GM19328 (cell line): ENCODE measurements around the gene EP400.
"Not testable (repeated sequence)": the region's sequence is repeated elsewhere in the genome, so short reads cannot be mapped to it uniquely, and the experiment has no call there.

Source experiments
- ATAC-seq: cut with Tn5 transposase; IDR thresholded peaks from one replicate; pipeline ENCODE4 v1.9.1; 2021; ENCODE audit warnings: mild to moderate bottlenecking, moderate library complexity; ENCODE audit not compliant: unreplicated experiment

Gene EP400

DNA sequence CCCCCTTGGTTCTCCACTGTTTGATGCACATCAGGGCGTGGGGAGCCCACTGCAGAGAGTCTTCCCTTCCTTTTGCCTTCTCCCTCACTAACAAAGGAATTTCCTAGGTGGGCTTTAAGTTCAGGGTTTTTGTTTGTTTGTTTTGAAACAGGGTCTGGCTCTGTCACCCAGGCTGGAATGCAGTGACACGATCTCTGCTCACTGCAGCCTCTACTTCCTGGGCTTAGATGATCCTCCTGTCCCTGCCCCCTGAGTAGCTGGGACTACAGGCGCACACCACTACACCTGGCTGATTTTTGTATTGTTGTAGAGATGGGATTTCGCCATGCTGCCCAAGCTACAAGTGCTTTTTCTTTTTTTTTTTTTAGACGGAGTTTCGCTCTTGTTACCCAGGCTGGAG, 33.8 kb downstream of the EP400 start:
- no peak for ATAC-seq

DNA sequence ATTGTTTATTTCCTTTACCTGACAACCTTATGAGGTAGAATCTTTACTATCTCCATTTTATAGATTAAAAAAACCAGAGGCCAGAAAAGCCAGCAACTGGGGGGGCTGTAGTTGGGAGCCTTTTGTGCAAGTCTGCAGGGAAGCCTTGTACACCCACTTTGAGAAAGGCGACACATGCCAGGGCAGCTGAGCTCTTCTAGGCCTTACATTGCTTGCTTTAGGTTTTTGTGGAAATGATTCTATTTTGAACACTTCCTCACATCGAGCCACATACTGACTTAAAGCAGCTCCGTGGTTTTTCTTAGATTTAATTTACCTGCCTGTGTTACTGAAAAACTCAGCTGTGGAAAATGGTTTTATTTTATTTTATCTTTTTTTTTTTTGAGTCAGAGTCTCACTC, 34.6 kb downstream of the EP400 start:
- ATAC-seq: no peak

DNA sequence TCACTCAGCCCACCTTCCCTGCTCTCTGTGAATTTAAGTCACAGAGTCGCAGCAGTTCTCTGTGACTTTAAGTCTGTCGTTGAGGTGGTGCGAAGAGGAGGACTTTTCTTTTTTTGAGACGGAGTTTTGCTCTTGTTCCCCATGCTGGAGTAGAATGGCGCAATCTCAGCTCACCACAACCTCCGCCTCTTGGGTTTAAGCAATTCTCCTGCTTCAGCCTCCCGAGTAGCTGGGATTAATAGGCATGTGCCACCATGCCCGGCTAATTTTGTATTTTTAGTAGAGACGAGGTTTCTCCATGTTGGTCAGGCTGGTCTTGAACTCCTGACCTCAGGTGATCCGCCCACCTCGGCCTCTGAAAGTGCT, 35.8 kb downstream of the EP400 start:
- ATAC-seq: not testable (repeated sequence)

DNA sequence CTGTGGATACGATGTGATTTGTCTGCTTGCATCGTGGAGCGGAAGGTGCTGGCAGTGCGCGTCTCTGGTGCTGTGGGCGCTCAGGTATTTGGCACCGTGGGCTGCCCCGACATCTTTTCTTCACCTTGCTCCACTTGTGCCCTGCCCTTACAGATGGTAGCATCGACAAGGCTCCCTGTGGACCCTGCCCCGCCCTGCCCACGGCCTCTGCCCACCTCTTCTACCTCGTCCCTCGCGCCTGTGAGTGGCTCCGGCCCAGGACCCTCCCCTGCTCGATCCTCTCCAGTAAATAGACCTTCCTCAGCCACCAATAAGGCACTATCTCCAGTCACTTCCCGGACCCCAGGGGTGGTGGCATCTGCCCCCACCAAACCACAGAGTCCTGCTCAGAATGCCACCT, 36.6 kb downstream of the EP400 start:
- no peak for ATAC-seq

DNA sequence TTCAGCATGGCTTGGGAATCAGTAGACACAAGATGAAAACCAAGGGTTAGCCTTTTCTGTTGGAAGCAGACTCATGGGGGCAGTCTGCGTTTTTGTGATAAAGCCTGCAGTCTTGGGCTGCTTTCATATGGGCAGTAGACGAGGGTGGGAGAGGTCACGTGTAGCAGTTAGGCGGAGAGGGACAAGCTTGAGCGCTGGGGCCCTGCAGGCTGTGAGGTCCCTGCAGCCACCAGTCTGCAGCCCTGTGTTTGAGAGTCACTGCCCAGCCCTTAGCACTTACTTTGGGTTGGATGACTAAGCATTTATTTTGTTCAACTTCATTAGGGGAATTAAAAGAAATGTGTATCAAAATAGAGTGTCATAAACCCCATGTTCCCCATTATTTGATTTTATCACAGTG, 37.2 kb downstream of the EP400 start:
- no peak for ATAC-seq

DNA sequence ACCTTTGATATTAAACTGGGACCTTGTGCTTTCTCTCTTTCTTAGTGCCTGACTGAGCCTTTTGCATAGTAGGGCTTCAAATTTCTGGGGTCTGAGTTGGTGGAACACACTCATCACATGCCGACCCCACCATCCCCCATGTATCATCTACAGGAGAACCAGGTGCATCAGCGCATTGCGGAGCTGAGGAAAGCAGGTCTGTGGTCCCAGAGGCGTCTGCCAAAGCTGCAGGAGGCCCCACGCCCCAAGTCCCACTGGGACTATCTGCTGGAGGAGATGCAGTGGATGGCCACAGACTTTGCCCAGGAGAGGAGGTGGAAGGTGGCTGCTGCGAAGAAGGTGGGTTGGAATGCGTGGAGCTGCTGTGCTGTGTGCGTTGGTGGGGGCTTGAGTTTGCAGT, 37.8 kb downstream of the EP400 start:
- no peak for ATAC-seq

DNA sequence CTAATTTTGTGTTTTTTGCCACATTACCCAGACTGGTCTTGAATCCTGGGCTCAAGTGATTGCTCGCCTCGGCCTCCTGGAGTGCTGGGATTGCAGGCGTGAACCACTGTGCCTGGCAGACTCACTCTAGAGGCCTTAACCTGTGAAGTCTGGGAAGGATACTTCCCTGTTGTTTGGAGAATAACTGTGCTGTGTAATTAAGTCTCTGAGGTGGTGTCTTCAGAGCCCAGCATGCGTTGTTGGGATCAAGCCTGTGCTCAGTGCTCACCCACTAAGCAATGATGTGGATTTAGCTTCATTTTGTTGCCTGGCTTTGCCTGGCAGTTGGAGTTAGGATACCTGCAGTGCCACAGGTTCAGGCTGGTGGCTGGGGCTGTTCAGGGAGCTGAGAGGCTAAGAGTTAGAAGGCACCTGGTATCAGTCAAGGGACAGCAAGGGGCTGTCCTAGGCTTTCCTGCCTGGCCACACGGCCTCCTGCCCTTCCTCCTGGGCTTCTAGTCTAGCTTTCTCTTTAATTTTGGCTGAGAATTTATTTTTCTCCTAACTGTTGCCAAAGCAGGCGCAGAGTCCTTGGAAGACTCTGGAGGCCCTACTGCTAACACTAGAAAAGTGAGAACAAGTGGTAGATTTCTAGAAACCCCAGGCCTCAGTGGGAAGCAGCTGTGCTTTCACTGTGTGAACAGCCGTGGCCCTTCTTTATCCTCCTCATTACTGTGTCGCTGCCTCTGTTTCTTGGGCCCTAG, 38.5 kb downstream of the EP400 start:
- ATAC-seq: no peak

DNA sequence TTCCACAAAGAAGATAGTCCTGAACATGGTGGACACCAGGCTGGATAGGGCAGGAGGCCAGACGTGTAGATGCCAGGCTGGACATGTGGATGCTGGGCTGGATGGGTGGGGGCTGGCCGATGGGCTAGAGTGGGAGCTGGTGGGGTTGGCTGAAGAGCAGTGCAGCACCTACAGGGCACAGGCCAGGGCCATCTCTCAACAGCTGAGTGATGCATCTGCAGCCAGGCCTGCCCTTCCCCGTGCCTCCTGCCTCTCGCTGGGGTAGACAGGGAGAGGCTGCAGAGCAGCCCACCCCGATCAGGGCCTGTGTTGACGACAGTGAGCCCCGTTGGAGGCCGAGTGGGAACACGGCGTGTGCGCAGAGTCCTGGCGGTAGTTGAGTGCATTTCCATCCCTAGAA, 39.3 kb downstream of the EP400 start:
- no peak for ATAC-seq

DNA sequence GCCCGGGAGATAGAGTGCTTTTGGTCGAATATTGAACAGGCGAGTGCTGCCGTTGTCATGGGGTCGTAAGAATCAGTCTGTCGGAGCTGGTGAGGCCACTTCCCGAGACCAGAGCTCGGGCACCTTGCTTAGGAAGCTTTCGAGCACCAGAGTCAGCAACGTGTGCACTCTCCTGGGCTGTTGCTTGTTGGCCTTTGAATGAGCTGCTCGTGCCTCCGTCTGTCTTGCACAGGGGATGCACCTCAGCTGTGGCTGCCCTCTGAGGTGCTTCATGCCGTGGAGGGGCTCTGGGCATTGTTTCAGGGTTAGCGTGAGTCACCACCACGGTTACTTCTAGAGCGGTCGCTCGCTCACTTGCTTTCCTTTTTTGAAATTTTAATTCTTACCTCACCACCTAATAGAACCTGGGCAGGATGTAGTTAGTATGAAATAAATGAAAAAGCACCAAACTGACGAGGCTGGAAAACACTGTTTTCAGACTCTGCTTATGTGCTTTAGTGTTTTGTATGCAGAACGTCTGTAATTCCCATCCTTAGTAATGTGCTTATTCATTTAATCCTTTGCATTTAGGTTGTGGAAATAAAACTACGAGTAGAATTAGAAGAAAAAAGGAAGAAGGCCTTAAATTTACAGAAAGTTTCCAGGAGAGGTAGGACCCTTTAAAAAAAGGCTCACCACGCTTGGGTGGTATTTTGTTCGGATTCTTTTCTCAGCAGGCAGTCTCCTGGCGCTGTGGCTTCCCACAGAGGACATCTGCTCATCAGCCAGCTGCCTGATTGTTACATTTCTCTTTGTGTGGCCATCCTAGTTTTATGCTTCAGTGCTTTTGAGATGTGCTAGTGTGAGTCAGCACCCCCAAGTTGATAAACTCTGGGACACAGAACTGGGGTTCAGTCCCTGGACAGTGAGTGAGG, 40.6 kb downstream of the EP400 start:
- ATAC-seq: no peak

DNA sequence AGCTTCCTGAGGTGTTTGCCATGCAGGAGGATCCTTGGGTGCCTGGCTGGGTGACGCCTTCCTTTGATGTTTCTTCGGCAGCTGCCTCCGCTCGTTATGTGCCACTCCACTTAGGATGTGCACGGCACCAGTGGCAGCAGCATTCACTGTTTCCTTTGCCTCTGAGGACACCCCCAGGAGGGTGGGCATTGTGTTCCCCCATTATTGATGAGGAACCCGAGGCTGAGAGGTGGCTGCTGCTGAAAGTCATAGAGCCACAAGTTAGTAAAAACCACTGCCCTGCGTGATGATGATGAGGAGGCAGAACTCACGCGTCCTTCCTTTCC, 41.2 kb downstream of the EP400 start:
- ATAC-seq: no peak

DNA sequence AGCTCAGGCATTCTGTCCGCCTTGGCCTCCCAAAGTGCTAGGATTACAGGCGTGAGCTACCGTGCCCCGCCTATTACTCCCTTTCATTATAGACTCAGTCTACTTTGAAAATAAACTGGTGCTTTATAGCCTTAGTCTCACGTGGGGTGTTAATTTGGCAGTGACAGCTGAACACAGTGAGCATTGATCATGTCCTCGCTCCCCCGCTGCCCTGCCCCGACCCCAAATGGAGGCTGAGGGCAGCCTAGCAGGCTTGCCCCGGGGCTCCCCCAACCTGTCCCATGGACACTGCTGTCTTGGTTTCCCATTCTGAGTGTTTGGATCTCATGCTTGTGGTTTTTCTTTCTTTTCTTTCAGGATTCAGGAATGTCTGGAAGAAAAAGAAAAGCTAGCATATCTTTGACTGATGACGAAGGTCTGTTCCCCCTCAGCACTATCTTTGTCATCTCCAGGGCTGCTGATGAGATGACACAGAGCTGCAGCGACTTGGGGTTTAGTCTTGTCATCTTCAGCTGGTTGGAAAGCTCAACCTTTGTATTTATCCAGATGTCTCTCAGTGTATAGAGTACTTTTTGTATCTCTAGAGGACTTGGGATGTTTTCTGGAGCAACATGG, 42.2 kb downstream of the EP400 start:
- ATAC-seq: no peak

DNA sequence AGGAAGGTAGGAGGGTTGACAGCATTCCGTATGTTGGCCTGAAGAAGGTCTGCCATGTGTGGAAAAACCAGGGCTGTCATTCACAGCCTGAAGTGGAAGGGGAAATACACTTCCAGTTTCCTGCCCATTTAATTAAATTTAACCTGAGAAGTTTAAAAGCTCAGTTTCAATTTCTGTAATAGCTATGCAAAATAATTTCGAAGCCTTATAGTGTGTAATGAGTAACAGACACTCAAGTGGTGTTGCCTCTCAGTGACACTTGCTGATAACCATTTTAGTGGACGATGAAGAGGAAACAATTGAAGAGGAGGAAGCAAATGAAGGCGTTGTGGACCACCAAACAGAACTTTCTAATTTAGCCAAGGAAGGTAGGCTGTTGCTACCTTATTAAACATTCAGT, 44.8 kb downstream of the EP400 start:
- ATAC-seq: no peak

DNA sequence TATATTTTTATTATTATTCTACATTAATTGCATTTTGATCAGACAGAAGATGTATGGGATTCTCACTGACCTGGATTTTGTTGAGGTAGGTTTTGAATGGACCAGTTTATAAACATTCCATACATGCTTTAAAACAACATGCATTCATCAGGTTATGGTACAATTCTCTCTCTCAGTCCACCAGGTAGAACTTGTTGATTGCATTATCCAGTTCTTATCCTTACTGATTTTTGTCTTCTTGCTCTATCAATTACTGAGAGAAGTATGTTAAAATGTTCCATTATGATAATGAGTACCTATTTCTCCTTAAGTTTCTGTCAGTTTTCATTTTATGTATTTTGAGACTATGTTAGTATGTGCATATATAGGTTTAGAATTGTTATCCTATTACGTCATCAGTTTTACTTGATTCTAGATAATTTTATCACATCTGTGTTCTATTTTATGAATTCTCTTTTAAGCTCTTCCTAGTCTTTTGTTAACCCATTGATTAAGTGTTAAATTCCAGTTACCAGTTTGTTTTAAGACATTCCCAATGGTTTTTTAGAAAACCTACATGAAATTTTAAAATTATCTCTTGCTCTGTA, 50.6 kb downstream of the EP400 start:
- ATAC-seq: no peak

DNA sequence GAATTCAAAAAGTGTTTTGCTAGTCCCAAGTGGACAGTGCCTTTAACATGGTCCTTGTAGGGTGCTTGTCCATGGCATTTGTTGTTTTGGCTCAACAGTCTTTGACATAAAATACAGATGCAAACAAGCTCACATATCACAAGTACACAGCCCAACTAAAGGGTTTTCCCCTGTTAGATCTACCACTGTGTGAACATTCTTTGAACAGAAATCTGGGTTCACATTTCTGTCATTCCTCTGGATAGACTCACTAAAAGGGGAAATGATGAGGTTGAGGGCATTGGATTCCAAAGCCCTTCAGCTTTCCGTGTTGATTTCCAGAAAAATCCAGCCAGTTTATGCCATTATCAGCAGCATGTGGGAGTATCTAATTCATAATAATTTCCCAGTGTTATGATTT, 54.1 kb downstream of the EP400 start:
- ATAC-seq: no peak

DNA sequence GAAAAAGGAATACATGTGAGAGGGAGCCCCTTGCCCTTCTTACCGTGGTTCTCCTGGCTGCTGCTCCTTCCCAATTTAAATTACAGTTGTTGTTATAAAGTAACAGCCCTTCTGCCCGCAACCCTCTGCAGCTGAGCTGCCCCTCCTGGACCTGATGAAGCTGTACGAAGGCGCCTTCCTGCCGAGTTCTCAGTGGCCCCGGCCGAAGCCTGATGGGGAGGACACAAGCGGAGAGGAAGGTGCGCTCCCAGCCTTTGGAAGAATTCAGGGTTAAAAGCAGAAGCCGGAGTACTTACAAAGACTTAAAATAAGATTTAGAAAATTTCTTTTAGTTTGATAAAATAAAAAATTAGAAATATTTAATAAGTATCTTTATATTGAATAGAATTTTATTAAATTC, 55.2 kb downstream of the EP400 start:
- no peak for ATAC-seq

DNA sequence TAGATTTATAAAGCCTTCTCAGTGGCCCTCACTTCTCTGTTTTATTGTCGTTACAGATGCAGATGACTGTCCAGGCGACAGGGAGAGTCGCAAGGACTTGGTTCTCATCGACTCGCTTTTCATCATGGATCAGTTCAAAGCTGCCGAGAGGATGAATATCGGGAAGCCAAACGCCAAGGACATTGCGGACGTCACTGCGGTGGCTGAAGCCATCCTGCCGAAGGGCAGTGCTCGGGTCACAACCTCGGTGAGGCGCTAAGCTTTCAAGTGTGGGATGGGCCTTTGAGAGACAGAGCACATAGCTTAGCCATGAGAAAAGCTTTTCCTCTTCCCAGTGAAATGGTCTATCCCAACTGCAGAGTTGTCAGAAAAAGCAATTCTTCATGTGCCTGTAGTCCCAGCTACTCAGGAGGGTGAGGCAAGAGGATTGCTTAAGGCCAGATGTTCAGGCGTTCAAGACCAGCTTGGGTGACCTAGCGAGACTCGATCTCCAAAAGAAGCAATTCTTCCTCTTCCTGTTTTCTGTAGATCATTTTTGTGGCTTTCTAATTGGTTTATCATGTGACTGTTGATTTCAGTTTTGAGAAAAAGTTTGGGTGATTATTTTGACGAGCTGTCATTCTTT, 56.4 kb downstream of the EP400 start:
- no peak for ATAC-seq

DNA sequence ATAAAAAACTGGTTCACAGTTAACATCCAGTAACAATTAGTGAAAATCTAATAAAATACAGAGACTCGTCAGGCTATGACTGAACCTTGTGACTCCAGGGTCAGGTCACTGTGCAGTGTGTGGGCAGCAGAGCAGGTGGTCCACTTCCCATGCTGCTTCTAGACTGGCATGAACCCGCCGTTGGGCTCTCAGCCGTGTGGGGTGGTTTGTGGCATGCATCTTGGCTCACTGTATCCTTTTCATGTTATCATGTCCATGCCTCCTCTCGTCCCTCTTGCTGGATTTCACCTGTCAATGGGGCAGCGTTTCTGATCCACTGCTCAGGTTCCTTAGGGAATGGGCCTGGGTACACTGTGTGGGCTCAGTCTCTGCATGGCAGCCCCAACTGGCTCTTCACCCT, 57.3 kb downstream of the EP400 start:
- ATAC-seq: no peak

DNA sequence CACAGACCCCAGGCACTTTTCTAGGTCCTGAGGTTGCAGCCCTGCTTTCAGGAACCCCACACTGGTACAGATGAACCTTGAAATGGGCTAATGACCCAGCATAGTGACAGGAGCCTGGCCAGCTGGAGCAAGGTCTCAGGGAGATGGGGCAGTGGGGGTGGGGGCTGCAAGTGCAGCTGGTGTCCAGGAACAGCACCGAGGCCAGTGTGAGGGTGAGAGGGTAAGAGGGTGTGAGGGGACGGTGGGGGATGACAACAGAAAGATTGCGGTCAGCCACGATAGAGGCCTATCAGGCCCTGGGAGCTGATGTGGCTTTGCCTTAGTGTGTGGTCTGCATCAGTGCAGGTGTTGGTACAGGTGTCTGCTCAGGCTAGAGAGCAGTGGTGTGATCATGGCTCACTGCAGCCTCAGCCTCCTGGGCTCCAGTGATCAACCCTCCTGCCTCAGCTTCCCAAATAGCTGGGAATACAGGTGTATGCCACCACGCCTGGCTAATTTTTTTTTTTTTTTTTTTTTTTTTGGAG, 59.7 kb downstream of the EP400 start:
- ATAC-seq: no peak

DNA sequence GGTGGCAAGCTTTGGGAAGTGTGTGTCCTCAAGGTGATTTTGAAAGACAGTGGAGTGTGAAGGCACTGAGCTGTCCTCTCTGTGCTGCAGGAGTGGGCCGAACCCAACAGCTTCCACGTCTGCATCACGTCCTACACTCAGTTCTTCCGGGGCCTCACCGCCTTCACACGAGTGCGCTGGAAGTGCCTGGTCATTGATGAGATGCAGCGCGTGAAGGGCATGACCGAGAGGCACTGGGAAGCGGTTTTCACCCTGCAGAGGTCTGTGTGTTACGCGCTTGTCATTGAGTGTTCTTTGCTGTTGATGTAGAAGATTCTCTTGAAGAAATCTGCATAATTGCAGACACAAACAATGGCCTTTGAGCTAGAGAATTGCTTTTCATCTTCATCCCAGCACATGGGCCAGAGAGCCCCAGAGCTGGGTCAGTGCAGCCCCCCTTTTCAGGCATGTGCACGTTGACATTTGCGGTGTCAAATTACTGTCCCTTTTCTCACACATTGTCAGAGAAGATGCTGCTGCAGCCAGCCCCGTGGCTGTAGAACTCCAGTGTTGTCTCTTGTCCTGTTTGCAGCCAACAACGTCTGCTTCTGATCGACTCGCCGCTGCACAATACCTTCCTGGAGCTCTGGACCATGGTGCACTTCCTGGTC, 63.3 kb downstream of the EP400 start:
- ATAC-seq: no peak

DNA sequence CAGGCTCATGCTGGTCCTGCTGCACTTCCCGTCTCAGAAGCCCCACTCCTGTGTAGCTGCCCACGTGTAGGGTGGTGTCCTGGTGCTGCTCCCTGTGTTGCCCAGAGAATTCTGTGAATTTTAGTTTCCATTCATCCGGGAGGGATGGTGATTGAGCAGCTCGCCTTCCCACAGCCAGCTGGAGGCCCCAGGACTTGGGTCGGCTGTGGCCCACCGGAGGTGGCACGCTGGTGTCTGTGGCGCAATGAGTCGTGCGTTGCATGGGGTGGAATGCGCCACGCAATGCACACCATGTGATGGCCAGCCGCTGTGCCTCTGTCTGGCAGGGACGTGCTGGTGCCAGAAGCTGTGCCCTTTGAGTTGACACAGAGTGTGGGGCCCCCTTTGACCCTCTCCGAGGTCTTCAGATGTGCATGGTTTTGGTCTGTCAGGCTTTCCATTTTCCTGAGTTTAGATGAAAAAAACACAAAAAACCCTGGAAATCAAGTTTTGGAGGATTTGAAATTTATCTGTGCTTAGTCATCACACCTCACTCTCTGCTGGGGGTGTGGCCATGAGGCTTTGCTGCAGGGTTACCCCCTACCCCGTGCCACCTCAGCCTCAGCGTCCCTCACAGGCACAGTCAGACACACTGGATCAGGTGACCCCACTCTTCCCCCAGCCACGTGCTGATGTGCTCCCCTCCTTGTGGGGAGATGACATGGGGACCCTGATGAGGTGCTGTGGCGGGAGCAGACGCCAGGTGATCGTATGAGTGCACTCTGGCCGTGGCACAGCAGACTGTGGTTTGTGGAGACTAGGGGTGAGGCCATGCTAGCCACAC, 64.6 kb downstream of the EP400 start:
- no peak for ATAC-seq
